HG02870 (cell line): ENCODE data around the gene SFXN1.

ENCODE experiments used
- ATAC-seq: cut with Tn5 transposase; IDR thresholded peaks from one replicate; pipeline ENCODE4 v1.9.1; 2021; ENCODE audit warnings: mild to moderate bottlenecking, moderate library complexity; ENCODE audit not compliant: unreplicated experiment

Gene SFXN1

GRCh38 chr5:175567954-175568353 is 89.6 kb downstream of the SFXN1 start:
- ATAC-seq = no peak

- ATAC-seq = no peak
Observed at GRCh38 chr5:175569701-175570100, 91.3 kb downstream of the SFXN1 start.

- no peak for ATAC-seq
Observed at GRCh38 chr5:175572886-175573285, 94.5 kb downstream of the SFXN1 start.

- ATAC-seq = no peak
Observed at GRCh38 chr5:175573493-175574269, 95.3 kb downstream of the SFXN1 start.

- ATAC-seq = no peak
Observed at GRCh38 chr5:175575301-175575700, 96.9 kb downstream of the SFXN1 start.

- ATAC-seq = no peak
Observed at GRCh38 chr5:175576096-175576495, 97.7 kb downstream of the SFXN1 start.

GRCh38 chr5:175576591-175576990 is 98.2 kb downstream of the SFXN1 start:
- no peak for ATAC-seq
